GM21825 (cell line): ENCODE data around the gene PGC.
"Not testable (repeated sequence)": the region's sequence is repeated elsewhere in the genome, so short reads cannot be mapped to it uniquely, and the experiment has no call there.

Experiments used
- ATAC-seq: cut with Tn5 transposase; IDR thresholded peaks from one replicate; pipeline ENCODE4 v1.9.1; 2021; ENCODE audit warnings: mild to moderate bottlenecking, moderate library complexity; ENCODE audit not compliant: unreplicated experiment

Gene PGC

DNA sequence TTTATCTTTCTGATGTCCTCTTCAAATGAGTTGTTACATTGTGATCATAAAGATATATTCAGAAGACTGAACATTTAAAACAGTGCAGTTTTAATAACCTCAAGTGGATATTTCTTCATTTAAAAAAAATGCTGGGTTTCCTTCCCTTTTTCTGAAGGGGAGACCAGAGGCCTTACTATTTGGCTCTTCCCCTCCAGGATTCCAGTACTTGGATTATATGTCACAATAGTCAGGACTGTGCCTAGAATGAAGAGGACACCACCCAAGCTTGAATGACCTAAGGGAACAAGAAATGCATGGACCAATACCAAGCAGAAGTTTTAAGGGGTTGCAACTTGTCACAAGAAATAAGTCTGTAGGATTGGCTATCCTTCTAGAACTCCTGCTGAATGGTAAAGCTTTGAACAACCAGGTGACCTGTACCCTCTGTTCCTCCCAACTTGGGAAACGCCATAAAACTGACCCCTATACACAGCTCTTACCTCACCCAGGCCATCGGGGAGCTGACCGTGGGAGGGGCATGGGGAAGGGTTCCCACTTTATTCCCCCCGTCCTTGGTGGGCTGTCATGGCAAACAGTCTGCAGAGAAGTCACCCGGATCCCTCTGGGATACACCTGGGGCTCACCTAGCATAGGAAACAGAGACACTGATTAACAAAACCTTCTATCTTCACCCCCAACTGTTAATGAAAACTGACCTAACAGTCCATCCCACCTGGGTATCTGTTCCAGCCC, 30.5 kb upstream of the PGC start:
- ATAC-seq, result no peak

DNA sequence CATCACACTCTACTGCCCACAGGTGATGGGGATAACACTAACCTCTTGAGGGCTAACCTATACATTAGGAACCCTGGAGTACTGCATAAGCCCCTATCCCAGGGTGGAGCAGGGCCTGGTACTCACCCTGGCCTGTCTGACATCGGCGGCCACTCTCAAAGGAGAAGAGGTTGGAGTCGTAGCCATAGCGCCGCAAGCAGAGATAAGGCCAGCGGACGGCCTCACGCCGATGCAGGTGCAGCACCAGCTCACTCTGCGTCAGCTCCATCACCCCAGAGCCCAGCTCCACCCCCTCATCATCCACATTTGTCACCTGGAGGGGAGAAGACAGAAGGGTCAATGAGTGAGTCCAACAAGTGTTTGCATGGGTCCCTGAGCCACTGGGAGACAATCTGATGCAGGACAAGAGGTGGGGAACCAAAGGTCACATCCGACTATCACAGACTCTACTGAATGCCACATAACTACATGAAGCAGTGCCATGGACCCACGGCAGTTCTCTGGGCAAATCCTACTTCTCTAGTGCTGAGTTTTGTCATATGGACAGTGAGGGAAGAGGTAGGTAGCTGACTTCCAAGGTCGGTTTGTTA, 28.2 kb upstream of the PGC start:
- no peak for ATAC-seq

DNA sequence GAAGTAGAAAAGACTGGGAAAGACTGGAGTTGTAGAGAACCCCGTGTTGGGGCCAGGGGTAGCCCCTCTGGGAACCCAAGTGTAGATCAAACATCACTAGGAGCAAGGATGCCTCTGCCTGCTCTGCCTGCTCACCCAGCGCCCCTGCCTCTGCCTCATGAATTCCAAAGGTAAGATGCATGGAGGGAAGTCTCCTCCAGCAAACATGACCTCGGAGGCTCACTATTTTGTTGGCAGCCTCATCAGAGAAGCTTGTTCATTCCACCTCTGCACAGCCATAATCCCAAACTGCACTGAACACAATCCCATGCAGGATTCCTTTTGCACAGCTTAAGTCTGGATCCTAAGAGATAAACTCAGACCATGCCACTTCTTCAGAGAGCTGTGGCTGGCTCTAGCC, 27.6 kb upstream of the PGC start:
- ATAC-seq, result no peak

DNA sequence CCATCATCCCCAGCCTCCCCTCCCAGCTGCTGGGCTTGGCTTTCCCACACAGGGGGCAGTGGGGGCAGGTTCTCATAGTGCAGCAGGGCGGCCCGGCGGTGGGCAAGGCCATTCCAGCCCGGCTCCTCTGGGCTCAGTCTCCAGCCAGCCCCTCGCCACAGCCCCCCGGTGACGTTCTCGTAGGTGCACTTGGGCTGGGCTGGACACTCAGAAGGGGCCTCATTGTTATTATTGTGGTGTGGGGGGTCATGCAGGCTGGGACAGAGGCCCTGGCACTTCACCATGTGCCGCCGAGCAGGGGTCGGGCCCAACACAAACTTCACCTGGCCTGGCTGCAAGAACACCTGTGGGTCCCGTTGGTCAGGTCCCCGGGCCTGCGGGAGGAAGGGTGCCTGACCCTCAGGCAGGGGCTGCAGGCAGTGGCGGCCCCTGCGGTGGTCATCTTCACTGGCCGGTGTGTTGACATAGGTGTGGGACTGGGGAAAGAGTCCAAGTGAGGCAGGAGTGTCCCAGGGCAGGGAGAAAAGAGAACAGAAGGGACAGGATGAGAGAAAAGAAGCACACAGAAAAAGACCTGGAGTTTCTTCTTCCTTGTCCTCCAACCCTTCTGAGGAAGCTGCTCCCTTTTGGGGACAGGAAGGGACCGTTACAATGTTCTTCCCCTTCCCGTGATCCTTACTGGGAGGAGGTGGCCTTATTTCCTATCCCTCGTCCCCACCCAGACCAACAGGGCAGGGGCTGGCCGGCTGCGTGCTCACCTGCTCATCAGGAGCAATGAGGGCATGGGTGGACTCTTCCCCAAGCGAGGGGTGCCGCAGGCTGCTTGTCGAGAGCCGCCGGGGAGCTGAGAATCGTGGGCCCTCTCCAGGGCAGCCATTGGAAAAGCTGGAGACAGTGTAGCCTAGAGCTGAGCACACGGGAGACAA, 24.1 kb upstream of the PGC start:
- no peak for ATAC-seq

DNA sequence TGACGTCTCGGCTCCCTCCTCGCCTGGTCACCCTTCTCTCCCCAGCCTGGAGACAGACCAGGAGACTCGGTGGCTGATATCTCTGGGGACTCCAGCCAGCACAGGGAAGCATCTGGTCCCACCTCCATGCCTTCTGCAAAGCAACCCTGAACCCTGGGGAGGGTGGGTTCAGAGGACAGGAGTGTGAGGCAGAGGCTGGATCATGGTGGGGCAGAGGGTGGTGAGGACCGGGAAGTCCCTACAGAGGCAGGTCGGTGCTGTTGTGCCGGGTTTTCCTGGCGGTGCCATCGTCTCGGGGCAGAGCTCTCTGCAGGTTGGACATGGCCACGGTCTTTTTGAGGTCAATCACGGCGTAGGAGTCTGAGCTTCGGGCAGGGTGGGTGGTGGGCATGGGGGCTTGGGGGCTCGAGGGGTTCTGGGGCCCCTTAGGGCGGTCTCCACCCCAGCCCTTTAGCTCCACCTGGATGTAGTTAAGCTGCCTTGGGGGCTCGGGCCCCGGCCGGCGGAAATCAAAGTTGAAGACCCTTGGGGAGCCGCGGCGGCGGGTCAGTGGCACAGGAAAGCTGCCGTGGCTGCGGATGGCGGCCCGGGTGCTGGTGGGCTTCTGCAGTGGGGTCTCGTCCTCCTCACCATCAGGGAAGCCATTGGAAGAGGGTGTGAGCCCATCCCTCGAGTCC, 23.3 kb upstream of the PGC start:
- ATAC-seq, result no peak

DNA sequence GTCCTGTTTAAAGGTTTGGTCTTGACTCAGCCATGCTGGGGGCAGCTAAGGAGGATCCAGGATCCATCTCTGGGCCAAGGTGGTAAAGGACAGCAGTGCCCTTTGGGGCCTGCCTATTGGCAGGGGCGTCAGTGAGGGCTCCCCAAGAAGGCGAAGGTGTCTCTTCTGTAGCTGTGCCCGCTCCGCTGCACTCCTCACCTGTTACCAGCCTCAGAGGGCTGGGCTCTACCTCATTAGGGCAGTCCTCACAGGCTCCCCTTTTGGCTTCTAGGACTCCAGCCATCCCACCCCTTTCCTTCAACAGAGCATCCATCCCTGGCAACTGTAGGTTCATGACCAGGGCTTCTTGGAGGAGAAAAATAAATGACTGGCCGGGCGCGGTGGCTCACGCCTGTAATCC, 22.2 kb upstream of the PGC start:
- no peak for ATAC-seq

DNA sequence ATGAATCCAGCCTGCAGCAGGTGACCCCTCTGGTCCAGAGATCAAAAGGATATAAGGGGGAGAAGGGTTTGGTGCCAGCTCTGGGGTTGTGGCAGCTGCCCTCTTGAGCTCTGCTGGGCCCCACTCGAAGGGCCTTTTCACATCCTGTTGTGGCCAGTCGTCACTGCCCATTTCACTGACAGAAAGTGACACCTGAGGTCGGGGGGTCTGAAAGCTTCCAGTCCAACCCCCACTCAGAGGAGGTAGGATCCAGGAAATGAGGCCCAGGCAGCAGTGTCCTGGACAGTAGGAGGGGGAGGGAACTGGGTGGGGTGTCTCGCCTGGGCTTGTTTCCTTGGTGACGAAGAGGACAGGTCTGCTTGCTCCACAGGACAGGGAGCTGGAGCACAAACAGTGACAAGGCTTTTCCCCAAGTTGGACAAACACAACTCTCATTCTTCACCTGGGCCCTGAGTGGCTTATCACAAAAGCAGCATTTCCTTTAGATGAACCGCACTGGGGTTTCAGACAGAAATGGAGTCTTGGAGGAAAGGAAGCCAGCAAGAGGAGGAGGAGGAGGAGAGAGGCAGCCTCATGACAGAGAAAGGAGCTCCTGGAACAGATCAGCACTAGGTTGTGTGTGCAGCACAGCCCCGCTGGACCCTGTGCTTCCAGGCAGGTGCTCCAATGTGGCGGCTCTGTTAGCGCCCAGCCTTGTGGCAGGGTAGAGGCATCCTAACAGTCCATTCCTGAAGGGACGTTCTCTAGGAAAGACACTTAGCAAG, 21.5 kb upstream of the PGC start:
- no peak for ATAC-seq

DNA sequence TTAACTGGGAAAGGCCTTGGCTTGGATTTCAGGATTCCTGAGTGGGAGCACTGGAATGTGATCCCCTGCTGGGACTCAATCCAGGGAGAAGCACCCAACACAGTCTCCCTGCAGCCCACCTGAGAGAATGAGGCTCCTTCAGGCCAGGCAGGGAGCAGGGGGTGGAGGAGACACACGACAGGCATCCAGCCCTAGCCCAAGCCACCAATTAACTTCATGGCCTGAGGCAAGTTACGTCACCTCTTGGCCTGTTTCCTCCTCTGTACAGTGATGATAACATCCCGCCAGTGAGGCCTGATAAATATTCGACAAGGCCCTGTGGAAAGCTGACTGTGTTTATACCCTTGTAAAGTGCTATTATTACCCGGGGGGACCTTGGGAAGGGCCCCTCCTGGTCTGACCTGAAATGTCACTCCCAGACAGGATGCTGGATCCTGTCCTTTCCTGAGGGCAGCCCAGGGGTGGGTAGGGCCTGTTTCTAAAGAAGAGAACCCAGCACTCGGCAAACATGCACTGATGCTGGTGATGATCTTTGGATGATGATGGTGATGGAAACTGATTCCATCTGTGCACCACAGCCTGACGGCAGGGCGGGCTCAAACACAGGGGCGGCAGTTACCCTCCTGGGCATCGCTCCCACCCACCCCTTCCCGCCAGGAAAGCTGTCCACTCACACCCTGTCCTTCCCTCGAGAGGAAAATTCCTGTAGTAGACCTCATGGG, 20.1 kb upstream of the PGC start:
- no peak for ATAC-seq

DNA sequence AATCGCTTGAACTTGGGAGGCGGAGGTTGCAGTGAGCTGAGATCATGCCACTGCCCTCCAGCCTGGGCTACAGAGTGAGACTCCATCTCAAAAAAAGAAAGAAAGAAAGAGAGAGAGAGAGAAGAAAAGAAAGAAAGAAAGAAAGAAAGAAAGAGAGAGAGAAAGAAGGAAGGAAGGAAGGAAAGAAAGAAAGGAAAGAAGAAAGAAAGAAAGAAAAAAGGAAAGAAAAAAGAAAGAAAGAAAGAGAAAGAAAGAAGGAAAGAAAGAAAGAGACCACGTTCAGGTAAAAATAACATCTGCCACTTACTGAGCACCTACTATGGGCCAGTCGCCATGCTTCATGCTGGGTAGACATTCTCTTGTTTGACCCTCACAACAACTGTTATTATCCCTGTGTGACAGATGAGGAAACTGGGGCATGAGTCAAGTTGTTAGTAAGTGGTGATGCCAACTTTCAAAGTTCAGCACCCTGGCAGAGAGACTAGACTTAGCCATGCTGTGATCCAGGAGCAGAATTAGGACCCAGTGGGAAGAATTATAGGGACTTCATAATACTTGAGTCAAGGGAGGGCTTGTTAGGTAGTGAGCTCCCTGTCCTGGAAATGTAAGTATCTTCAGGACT, 19.0 kb upstream of the PGC start:
- not testable (repeated sequence) for ATAC-seq

DNA sequence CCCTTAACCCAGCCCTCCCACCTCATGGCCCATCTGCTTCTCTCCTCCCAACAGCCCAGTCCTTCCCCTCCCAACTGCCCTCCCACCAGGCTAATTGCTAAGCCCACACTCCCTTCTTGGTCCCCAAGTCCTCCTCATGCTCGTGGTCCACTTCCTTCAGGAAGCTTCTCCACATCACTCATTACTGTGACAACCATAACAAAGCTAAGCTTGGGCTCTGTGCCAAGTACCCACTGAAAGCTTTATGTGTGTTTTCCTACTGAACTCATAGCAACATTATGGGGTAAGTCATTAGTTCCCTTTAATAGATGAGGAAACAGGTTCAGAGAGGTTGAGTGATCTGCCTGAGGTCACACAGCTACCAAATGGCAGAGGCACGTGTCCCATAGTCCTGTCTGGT, 16.3 kb upstream of the PGC start:
- ATAC-seq, result no peak

DNA sequence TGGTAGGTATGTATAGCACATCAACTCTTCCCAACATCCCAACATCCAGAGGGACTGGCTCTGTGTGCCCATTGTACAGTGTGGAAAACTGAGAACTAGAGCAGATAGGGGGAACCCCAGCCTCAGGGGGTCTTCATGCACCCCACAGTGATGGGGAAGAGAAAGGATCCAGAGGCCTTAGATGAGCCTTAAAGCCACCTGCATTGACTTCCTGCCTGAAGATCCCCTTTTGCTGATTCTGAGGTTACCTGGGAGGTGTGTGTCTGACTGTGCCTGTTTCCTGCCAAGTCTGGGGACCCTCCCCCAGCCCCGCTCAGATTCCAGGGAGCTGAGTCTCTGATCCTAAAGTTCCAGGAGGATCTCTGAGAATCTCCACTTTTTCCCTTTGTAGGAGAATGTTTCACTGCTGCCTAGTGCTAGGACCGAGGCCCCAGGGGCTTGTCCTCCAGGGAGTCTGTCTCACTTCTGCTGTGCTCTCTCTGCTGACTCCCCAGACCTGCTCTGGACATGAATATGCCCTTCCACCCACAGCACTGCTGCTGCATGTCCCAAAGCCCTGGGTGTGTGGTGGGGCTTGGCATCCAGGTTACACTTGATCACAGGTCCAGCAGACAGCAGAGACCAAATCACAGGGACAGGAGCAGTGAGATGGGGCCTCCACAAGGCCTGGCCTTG, 12.8 kb upstream of the PGC start:
- no peak for ATAC-seq

DNA sequence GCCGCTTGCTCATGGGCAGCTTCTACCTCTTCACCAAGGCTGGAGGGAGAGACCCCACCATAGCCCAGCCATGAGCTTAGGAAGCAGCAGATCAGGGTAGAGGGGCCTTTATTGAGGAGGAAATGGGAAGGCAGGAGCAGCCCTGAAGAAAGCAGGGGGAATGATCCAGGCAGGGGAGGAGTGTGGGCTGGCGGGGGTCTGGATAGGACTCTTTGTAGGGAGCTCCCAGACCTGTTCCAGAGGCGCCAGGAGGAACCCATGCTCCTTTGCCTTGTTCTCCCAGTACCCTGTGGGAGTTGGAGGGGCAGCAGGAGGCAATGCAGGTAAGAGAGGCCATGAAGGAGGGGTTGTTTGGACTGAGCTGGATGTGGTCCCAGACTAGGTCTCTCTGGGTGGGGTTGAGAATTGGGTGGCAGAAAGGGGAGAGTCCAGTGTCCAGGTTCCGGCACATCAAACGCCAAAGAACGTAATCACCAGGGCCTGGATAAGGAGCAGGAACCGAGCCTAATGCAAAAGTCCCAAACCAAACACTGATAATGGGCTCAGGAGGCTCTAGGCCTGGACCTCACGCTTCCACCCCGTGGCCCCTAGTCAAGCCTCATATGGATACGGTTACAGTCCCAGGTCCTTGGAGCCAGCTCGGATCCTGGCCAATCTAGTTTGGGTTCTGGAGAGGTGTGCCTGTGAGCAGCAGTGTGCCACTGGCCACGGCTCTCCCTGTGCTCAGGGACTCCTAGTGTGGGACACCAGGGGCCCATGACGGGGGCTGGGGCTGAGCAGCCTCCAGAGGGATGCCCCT, 12.1 kb upstream of the PGC start:
- no peak for ATAC-seq

DNA sequence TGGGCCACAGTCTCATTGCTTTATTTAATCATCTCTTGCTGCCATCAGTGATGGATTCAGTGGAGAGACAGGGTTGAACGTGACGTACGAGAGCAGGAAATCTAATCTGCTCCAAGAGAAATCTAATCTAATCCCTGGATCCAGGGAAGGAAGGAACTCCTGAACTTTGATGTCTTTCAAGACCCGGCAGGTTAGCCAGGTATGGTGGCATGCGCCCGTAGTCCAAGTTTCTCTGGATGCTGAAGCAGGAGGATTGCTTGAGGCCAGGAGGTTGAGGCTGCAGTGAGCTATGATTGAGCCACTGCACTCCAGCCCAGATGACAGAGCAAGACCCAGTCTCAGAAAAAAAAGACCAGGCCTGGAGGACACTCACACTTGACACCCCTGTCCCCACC, 11.4 kb upstream of the PGC start:
- ATAC-seq, result no peak

DNA sequence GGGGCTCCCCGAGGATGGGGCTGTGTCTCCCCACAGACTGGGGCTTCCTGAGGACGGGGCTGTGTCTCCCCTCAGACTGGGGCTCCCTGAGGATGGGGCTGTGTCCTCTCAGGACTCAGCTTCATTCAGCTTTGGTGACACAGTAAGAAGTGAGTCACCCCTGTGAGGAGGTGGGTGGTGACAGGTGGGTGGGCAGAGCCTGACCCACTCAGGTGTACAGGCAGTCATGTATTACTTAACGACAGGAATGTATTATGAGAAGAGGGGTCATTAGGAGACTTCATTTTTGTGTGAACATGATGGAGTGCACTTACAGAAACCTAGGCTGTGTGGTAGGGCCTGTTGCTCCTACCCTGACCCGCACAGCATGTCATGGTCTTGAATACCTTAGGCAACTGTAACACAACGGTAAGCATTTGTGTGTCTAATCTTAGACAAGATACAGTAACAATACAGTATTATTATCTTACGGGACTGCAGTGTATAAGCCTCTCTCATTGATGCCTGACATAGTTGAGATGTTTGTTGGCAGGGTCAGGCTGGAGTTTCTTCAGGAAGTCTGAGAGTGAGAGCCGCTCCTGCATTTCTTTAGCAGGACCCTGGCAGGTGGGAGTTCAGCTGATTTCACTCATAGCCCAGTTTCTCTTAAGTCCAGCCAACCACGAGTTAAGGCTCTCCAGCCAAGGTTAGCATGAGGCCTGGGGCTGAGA, 10.9 kb upstream of the PGC start:
- no peak for ATAC-seq

DNA sequence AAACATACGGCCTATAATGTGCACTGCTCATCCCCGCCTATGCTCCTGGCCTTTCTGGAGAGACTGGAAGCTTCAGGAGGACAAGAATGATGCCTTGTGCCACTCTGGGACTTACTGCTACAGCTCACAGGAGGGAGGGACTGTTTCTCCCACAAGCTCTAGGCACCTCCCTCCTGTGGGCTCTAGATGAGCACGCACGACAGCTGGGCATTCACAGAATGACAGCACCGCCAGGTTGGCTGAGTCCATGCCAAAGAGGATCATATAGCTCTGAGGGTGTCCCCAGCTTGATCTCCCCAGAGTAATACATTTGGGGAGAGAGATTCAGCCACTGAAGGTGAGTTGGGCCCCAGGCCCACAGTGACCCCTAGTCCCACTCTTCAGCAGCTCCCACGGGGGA, 10.1 kb upstream of the PGC start:
- no peak for ATAC-seq

DNA sequence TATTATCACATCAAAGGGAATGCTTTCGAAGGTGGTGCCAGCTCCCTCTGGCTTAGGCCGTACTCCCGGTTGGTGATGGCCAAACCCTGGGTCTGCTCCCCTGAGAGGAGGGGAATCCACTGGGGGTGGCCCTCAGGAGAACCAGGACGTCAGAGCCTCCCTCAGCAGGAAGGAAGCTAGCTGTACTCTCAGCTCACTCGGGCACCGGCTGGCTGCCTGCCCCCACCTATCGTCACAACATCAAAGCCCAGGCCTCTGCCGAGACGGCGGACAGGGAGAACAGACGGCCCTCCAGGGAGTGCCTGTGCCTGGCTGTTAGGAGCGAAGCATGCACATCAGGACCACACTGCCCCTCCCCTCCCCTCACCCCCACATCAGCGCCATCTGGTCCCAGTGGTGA, 9.2 kb upstream of the PGC start:
- ATAC-seq, result no peak

DNA sequence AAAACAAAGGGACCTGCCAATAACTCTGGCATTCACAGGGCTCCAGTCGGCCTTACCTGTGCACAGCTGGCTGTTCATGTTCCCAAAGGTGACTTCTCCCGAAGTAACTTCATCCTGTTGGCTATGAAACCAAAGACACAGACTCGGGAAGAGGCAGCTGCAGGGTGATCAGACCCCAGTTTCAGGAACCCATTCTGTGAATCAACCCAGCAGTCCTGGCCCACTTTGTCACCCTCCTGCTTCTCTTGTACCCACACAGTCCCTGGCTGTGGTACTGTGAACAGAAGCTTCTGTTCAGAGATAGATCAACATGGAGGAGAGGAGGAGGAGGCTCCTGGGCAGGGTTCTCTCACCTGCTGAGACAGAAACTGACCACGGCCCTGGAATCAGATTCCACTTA, 8.7 kb upstream of the PGC start:
- no peak for ATAC-seq

DNA sequence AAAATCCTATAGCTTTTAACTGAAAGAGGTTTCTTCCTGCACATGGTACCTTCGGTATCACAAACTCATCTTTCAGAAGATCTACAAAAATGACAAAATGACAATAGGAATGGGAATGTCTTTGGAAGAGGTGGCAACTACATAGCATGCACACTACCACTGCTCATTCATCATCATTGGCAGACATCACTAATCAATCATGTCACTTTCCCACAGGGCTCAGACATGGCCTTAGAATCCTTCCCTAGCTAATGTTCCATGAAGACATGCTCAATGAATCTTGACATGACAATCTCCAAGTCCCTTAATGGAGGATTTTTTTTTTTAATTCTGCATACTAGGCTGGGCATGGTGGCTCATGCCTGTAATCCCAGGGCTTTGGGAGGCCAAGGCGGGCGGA, 3.2 kb upstream of the PGC start:
- ATAC-seq, result no peak
